GM23248 (cell line): ENCODE data around the gene EARS2.

Experiments
- EZH2 ChIP-seq: fragments of 200-600 bp; sonication (generic); IDR thresholded peaks from 2 replicates; pipeline ENCODE4 v1.6.1; 2018; ENCODE audit warnings: antibody characterized with exemption, mild to moderate bottlenecking; ENCODE audit not compliant: insufficient read depth, poor library complexity, severe bottlenecking
- EZH2phosphoT487 ChIP-seq: fragments of 200-600 bp; sonication (generic); IDR thresholded peaks from 2 replicates; pipeline ENCODE4 v1.6.1; 2018; ENCODE audit warnings: antibody characterized with exemption, moderate library complexity, mild to moderate bottlenecking, low read depth; ENCODE audit not compliant: insufficient read depth

DNA sequence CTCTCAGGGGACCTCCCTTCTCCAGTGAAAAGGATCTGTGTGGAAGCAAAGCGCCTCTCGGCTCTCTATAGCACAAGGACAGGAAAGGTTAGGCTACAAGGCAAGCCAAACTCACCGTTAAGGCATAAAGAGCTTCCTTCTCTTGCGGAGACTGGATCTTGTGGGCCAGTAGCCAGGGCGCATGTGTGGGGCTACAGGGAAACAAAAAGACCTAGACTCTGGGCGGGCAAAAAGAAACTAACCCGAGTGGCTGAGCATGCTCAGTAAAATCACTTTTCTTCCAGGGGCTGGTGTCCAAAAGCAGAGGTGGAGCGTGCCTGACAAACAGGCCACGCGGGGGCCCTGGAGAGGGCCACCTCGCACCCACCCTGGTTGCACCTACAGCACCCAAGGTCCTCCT lies 63.0 kb downstream of the EARS2 start:
- TF ChIP-seq EZH2phosphoT487, result no peak
- no peak for TF ChIP-seq EZH2
